IPS-18c (cell line): ENCODE results near the gene CENPO.

ENCODE experiments used
- H3K4me3 ChIP-seq: 2 replicates; pipeline ENCODE4 v1.7.0; 2013; ENCODE audit warnings: low read depth, mild to moderate bottlenecking, low read length, moderate library complexity; ENCODE audit not compliant: insufficient read depth
- H3K9me3 ChIP-seq: one replicate; pipeline ENCODE4 v1.6.1; 2013; ENCODE audit warnings: mild to moderate bottlenecking, low read length, moderate library complexity; ENCODE audit not compliant: control insufficient read depth, insufficient read depth

CENPO gene

GRCh38 chr2:24792874-24793760 lies at the start of gene CENPO, which contains the start of gene PTRHD1:
Gene CENPO, plus strand, starts transcription at chr2:24793425. Its CDS starts 495 bp downstream, at chr2:24793920.
Gene PTRHD1, minus strand, starts transcription at chr2:24793391. Its CDS starts 14 bp downstream, at chr2:24793377.
- peak within 1 kb of the TSS; percentile 98 for H3K4me3 ChIP-seq
- H3K9me3 ChIP-seq: no peaks in the 10 kb centered on the region

- no peaks in the 10 kb centered on the region for H3K9me3 ChIP-seq
Observed at GRCh38 chr2:24743924-24744323, 49.3 kb upstream of the CENPO start.

GRCh38 chr2:24744356-24744755 lies 48.9 kb upstream of the CENPO start:
- Histone ChIP-seq H3K4me3 (no peak overlapping the region), H3K9me3 (no peaks in the 10 kb centered on the region)

More at GRCh38 chr2:24743924-24744323, 49.3 kb upstream of the CENPO start:
- H3K4me3 ChIP-seq: no peak overlapping the region

- H3K4me3 ChIP-seq: no peak overlapping the region
- H3K9me3 ChIP-seq: no peaks in the 10 kb centered on the region
Observed at GRCh38 chr2:24745825-24746224, 47.4 kb upstream of the CENPO start.

- Histone ChIP-seq H3K9me3 (no peaks in the 10 kb centered on the region), H3K4me3 (no peak overlapping the region)
Observed at GRCh38 chr2:24747299-24747698, 45.9 kb upstream of the CENPO start.

- H3K9me3 ChIP-seq: no peaks in the 10 kb centered on the region
- no peak overlapping the region for H3K4me3 ChIP-seq
Observed at GRCh38 chr2:24749069-24749691, 44.0 kb upstream of the CENPO start.

GRCh38 chr2:24754985-24755705 lies 38.1 kb upstream of the CENPO start:
- H3K9me3 ChIP-seq: no peaks in the 10 kb centered on the region

GRCh38 chr2:24756789-24757188 lies 36.4 kb upstream of the CENPO start:
- no peak overlapping the region for H3K4me3 ChIP-seq
- H3K9me3 ChIP-seq: no peaks in the 10 kb centered on the region

More at GRCh38 chr2:24754985-24755705, 38.1 kb upstream of the CENPO start:
- H3K4me3 ChIP-seq: no peak overlapping the region

- Histone ChIP-seq H3K4me3 (no peak overlapping the region), H3K9me3 (no peaks in the 10 kb centered on the region)
Observed at GRCh38 chr2:24761866-24762265, 31.4 kb upstream of the CENPO start.

- H3K9me3 ChIP-seq: no peaks in the 10 kb centered on the region
- no peak overlapping the region for H3K4me3 ChIP-seq
Observed at GRCh38 chr2:24762518-24762917, 30.7 kb upstream of the CENPO start.

- Histone ChIP-seq H3K4me3 (no peak overlapping the region), H3K9me3 (no peaks in the 10 kb centered on the region)
Observed at GRCh38 chr2:24763843-24764242, 29.4 kb upstream of the CENPO start.

- Histone ChIP-seq H3K9me3 (peaks cover 2% of the 10 kb centered on the region), H3K4me3 (no peak overlapping the region)
Observed at GRCh38 chr2:24766609-24767008, 26.6 kb upstream of the CENPO start.

GRCh38 chr2:24768013-24768412 lies 25.2 kb upstream of the CENPO start:
- Histone ChIP-seq H3K9me3 (peaks cover 2% of the 10 kb centered on the region), H3K4me3 (no peak overlapping the region)

- Histone ChIP-seq H3K4me3 (no peak overlapping the region), H3K9me3 (peaks cover 2% of the 10 kb centered on the region)
Observed at GRCh38 chr2:24768601-24769000, 24.6 kb upstream of the CENPO start.

- no peak overlapping the region for H3K4me3 ChIP-seq
- peaks cover 2% of the 10 kb centered on the region for H3K9me3 ChIP-seq
Observed at GRCh38 chr2:24771061-24771460, 22.2 kb upstream of the CENPO start.

GRCh38 chr2:24771764-24772586 lies 21.2 kb upstream of the CENPO start:
- Histone ChIP-seq H3K4me3 (no peak overlapping the region), H3K9me3 (peaks cover 2% of the 10 kb centered on the region)

GRCh38 chr2:24774373-24774772 lies 18.9 kb upstream of the CENPO start:
- Histone ChIP-seq H3K9me3 (peaks cover 2% of the 10 kb centered on the region), H3K4me3 (no peak overlapping the region)
